HK-2 (cell line): ENCODE measurements around the gene ZNF438.
"Not testable (repeated sequence)": the region's sequence is repeated elsewhere in the genome, so short reads cannot be mapped to it uniquely, and the experiment has no call there.

Experiments used
- DNase-seq: peaks from one replicate; pipeline ENCODE4 v3.0.0-alpha.2; 2018; ENCODE audit not compliant: unreplicated experiment

Gene ZNF438

GRCh38 chr10:30987463-30987862 is 44.2 kb downstream of the ZNF438 start:
- no peak for DNase-seq

- no peak for DNase-seq
Observed at GRCh38 chr10:30986053-30986555, 45.6 kb downstream of the ZNF438 start.

DNA sequence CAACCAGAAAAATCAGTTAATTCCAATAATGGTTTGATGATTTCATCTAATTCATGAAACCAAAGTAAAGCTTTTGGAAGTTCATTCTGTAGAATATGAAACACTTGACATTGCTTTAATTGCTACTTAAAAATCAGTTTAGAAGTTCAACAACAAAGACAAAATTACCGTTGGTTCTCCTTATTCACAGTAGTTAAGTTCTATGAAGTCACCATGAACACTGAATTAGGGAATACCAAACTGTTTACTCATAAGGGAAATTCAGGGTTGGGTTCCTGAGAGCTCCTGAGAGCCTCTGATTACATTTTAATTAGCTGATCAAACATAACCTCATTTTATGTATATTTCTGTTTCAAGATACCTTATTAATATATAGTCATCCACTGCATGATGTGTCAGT is 46.2 kb downstream of the ZNF438 start:
- DNase-seq: no peak

DNA sequence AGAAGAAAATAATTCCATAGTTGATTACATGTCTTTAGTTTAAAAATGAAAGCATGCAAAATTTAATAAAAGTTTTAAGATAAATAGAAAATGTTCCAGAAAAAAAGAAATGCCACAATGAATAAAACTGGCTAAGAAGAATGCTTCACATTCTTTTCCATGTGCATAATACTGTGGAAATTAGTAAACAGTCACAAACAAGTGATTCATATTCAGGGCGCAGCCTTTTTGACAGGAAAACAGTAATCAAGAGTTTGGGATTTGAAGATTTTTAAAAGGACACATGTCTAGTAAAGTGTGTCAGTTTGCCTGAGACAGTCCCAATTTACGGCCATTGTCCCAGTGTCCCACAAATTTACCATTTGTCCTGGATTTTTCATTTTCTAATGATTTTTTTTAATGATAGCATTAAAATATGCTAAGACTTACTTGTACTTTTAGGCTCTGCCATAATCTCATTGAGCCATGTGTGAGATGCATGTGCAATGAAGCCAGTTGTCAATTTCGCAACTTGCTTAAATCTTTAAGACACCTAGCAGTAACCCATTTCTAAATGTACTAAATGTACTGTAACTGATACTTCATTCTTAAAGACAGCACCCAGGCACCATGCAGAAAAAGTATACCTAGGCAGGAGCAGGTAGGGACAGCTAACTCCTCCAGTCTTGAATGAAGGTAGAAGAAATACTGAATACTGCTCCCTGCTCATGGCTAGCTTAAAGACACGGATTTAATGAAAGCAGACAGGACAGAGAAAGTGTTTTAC is 46.9 kb downstream of the ZNF438 start:
- no peak for DNase-seq

GRCh38 chr10:30983209-30983608 is 48.5 kb downstream of the ZNF438 start:
- not testable (repeated sequence) for DNase-seq

GRCh38 chr10:30980951-30981616 is 50.6 kb downstream of the ZNF438 start:
- no peak for DNase-seq

DNA sequence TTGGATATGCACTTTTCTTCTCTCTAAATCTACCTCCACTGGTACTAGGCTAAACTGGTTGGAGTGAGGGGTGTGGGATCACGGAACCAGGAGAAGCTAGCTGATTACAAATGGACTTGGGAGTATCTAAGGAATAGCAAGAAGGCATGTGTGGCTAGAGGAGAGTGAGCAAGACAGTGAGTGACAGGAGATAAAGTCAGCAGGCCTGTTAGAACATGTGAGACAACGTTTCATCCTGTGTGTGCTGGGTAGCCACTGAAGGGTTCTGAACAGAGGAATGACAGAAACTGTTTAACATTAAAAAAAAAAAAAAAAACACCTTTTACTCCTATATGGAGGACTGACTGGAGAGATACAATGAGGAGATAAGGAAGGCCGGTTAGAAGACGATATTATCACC is 51.7 kb downstream of the ZNF438 start:
- DNase-seq: no peak

DNA sequence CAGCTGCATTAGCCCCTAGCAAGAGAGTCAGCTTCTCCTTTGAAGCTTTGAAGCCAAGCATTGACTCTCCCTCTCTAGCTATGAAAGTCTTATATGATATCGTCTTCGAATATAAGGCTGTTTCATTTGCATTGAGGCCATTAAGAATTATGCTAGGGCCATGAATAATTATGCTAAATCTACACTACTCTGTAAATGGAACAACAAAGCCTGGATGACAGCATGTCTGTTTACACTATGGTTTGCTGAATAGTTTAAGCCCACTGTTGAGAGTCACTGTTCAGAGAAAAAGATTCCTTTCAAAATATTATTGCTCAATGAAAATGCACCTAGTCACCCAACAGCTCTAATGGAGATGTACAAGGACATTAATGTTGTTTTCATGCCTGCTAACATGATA is 52.8 kb downstream of the ZNF438 start:
- no peak for DNase-seq

DNA sequence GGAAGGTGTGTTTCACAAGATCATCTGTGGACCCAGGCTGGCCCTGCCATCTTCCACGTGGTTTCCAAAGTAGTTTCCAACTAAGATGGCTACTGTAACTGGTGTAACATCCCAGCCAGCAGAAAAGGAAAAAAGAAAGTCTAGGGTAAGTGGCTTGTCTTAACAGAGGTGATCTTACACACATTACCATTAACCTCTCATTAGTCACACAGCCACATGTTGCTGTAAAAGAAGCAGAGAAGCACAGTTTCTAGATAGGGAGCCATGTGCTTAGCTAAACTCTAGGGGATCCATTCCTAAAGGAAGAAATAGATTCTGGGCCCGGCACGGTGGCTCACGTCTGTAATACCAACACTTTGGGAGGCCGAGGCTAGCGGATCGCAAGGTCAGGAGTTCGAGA is 54.3 kb downstream of the ZNF438 start:
- no peak for DNase-seq

DNA sequence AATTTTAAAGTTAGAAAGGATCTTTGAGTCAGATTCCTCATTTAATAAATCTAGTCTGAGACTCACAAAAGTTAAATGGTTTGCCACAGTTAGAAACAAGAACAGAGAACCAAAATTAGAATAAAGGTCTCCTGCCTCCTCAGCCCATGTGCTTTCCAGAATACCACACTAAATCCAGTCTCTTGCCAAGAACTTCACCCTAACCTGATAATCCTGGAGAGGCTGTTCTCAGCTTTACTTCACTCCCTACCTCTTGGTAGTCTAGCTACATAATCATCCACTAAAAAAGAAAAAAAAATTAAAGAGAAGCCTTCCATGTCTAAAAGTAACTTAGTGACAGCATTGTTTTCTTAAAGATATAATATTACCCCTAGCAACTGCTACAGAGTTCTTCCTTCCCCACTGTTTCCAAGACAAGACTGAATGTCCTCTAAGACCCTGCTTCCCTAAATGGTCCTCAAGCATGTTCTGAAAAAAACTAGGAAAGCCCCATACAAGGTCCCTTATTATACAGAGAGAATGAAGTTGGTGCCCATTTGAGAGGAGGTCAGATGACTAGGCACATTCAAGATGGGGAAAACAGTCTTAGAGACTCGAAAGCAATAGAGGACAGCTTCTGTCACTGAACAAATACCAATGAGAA is 56.8 kb downstream of the ZNF438 start:
- no peak for DNase-seq

DNA sequence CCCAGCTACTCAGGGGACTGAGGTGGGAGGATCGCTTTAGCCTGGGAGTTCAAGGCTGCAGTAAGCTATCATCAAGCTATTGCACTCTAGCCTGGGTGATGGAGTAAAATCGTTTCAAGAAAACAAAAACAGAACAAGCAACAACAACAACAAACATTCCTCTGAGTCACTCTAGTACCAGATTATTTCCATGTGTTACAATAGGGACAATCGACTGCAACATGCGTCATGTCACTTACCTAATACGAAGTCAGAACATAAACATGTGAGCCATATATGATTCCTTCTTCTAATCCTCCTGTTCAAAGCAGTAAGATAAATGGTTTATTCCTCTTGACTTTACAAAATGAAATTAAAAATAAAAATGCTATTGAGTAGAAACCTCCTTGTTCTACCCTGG is 57.3 kb downstream of the ZNF438 start:
- DNase-seq: no peak

GRCh38 chr10:30973737-30974136 is 57.9 kb downstream of the ZNF438 start:
- DNase-seq: no peak

DNA sequence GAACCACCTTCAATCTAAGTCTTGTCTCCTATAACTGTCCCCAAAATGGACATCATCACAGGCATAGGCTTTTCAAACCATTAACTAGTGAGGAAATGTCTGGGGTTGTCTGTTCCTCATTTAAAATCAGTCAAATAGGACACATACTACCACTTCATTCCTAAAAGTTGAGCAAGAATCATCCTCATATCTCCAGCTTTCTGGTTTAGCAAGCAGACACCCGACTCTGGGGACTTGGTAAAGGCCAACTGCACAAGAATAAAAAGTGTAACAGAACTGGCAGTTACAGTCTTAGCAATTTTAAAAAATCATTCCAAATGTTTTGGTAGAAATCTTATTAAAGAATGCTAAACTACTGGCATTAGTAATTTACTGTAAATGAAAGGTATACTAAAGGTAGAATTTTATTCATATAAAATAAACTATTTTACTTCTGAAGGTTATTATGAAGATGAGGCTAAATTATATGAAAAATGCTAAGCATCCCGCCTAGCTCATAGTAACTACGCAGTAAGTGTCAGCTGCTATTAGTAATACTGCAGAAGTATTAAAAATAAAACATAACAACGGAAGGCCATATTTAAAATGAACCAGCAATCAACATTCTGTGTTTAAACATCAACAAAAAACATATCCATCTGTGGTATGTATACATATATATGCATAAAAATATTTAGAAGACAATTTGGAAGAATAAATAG is 60.8 kb downstream of the ZNF438 start:
- no peak for DNase-seq

DNA sequence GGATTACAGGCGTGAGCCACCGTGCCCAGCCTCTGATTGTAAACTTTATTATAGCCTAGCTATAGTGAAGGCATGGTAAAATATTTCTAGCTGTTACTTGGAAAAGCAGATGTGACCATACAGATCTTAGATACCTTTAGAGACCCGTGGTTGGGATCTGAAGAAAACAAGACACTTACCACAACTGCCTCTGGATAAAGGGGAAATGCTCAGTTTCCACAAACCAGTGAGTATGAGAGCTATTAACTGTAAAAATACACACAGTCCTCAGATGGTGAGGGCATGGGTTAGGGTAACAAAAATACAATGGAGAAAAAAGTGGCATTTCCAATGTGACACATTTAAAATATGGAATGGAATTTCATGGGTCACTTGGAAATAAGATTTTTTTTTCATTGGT is 63.0 kb downstream of the ZNF438 start:
- no peak for DNase-seq

DNA sequence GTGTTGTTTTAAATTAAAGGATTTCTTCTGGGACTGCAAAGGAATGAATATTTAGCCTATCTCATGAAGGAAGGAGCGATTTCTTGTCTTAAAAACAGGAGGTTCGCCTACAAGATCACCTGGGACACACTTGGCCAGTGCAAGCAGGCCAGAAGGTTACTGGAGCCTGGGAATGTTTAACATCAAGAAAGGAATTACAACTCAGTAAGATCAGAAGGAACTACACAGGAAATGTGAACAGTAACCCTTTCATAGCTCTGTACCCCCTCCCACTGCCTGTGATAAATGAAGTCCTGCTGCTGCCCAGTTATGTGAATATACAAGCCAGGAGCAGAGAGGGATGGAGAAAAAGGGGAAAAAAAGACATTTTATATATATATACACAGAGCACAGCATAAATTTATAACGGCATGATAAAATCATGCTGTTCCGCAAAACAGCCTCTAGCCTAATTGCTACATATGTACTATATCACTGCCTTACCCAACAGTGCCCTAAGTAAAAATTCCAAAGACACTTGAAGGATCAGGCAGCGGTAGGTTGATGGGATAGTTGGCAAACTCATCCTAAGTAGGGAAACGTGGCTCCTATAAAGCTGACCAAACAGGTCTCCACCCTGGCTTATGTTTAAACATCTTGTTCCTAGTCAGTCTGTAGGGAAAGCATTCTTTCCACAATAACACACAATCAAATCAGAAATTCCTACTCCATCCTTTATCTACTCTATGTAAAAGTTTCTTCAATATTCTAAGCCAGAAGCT is 63.8 kb downstream of the ZNF438 start:
- no peak for DNase-seq

DNA sequence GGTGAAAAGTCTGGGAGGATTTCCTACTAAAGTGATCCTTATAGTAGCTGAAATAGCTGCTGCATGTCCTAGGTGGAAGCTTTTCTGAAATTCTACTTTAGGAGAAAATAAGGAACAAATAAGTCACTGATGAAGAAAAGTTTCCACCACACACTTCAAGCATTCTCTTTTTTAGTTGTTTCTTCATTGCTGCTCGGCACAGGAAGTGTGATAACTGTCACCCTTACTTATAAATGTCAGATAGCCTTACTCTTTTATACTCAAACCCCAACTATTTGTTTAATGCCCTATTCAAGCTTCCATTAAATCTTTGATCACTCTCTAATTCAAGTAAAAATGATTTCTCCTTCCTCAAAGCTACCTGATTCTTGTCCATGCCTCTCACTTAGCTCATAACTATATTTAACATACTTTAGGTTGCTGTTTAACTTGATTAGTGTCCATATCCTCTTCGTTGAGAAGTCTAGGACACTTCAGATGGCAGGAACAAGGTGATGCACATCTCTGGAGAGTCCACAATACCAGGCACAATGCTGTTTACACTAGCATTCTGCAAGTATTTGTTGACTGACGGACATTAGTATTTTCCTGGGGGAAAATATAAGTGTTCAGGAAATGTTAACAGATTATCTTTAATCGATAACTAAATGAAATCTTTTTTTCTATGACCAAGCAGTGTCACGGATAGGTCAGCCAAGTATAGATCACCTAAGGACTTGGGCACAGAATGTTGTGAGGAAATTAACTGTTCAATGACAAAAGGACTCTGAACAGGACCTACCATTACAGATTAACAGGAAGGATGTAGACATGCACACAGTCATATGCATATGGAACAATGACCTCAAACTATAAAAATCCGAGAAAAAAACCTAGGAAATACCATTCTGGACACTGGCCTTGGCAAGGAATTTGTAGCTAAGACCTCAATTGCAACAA is 67.4 kb downstream of the ZNF438 start:
- DNase-seq: no peak

GRCh38 chr10:30962522-30962921 is 69.1 kb downstream of the ZNF438 start:
- DNase-seq: no peak

DNA sequence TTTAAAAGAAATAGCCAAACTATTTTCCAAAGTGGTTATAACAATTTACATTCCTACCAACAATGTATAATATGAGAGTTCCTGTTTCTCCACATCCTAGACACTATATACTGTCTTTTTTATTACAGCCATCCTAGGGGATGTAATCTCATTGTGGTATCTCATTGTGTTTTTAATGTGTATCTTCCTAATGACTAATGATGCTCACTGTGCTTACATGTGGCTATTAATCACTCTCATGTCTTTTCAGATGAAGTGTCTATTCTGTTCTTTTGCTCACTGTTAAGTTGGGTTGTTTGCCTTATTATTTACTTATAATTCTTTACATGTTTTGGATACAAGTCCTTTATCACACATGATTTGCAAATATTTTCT is 71.8 kb downstream of the ZNF438 start:
- DNase-seq: no peak

GRCh38 chr10:30949218-30949617 is 82.4 kb downstream of the ZNF438 start:
- DNase-seq: not testable (repeated sequence)

- DNase-seq: no peak
Observed at GRCh38 chr10:30944005-30944404, 87.7 kb downstream of the ZNF438 start.
